22Rv1 (cell line): ENCODE measurements around the gene RAMP1.

ENCODE experiments used
- ZFX ChIP-seq: fragments of 450-650 bp; IDR thresholded peaks from 2 replicates; pipeline ENCODE4 v1.6.1; 2017; ENCODE audit warnings: antibody characterized with exemption, borderline replicate concordance
- TF ChIP-seq, protein P1 (sequence below): fragments of 450-650 bp; IDR thresholded peaks from 2 replicates; pipeline ENCODE4 v1.5.1; 2017; ENCODE audit warnings: mild to moderate bottlenecking

DNA sequence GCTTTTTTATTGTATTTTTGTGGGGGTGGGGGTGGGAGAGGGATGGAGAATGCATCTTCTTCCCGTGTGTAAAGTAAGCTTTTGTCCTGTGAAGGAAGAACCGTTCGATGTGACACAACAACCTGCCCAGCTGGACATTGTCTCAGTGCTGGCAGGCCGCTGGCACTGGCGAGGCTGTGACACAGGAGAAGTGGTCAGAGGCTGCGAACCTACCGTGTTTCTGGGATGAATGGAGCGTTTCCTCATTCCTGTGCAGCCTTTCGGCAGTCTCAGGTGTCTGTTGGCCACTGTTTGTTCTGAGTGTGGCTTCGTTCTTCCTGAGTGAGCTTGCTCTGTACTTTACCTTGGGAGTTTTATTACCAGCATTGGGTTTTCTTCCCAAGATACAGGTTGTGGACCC is 8.0 kb downstream of the RAMP1 start:
- TF ChIP-seq, protein P1, sequence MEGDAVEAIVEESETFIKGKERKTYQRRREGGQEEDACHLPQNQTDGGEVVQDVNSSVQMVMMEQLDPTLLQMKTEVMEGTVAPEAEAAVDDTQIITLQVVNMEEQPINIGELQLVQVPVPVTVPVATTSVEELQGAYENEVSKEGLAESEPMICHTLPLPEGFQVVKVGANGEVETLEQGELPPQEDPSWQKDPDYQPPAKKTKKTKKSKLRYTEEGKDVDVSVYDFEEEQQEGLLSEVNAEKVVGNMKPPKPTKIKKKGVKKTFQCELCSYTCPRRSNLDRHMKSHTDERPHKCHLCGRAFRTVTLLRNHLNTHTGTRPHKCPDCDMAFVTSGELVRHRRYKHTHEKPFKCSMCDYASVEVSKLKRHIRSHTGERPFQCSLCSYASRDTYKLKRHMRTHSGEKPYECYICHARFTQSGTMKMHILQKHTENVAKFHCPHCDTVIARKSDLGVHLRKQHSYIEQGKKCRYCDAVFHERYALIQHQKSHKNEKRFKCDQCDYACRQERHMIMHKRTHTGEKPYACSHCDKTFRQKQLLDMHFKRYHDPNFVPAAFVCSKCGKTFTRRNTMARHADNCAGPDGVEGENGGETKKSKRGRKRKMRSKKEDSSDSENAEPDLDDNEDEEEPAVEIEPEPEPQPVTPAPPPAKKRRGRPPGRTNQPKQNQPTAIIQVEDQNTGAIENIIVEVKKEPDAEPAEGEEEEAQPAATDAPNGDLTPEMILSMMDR: no peak
- TF ChIP-seq ZFX: no peak
